Stimulated activated CD4-positive, alpha-beta T cell treated with anti-CD3 and anti-CD28 coated beads, TNF-alpha, amount 100 ng/mL, for 24 hours (primary cell): ENCODE data around the gene PRSS38.
"Not testable (repeated sequence)": the region's sequence is repeated elsewhere in the genome, so short reads cannot be mapped to it uniquely, and the experiment has no call there.

Source experiments
- DNase-seq, 3 experiments: peaks; one replicate each; pipeline ENCODE4 v3.0.0-alpha.2; 2020; ENCODE audit warnings: low read depth in 3 of 3

Gene PRSS38

GRCh38 chr1:227844320-227845146 lies 29.1 kb downstream of the PRSS38 start:
- DNase-seq = no peak

GRCh38 chr1:227845147-227845458 lies 29.6 kb downstream of the PRSS38 start:
- DNase-seq = no peak

GRCh38 chr1:227845519-227845918 lies 30.0 kb downstream of the PRSS38 start:
- no peak for DNase-seq

GRCh38 chr1:227846265-227846858 lies 30.9 kb downstream of the PRSS38 start:
- DNase-seq = no peak

- DNase-seq = not testable (repeated sequence)
Measured at GRCh38 chr1:227847046-227847445, 31.6 kb downstream of the PRSS38 start.

- no peak for DNase-seq
Measured at GRCh38 chr1:227848430-227848932, 33.0 kb downstream of the PRSS38 start.

- no peak for DNase-seq
Measured at GRCh38 chr1:227849251-227849650, 33.8 kb downstream of the PRSS38 start.

- no peak for DNase-seq
Measured at GRCh38 chr1:227854189-227854588, 38.7 kb downstream of the PRSS38 start.

GRCh38 chr1:227855687-227856086 lies 40.2 kb downstream of the PRSS38 start:
- no peak for DNase-seq

GRCh38 chr1:227856147-227856858 lies 40.8 kb downstream of the PRSS38 start:
- no peak for DNase-seq

GRCh38 chr1:227864882-227865281 lies 49.4 kb downstream of the PRSS38 start:
- DNase-seq = no peak

- no peak for DNase-seq
Measured at GRCh38 chr1:227869279-227869842, 53.9 kb downstream of the PRSS38 start.

- no peak for DNase-seq
Measured at GRCh38 chr1:227869851-227870305, 54.4 kb downstream of the PRSS38 start.

- DNase-seq = no peak
Measured at GRCh38 chr1:227870366-227870765, 54.9 kb downstream of the PRSS38 start.

GRCh38 chr1:227871892-227872291 lies 56.4 kb downstream of the PRSS38 start:
- not testable (repeated sequence) for DNase-seq

GRCh38 chr1:227877810-227878209 lies 62.3 kb downstream of the PRSS38 start:
- not testable (repeated sequence) for DNase-seq

GRCh38 chr1:227880342-227880924 lies 65.0 kb downstream of the PRSS38 start:
- DNase-seq = no peak

- DNase-seq = no peak
Measured at GRCh38 chr1:227883073-227883520, 67.6 kb downstream of the PRSS38 start.

- DNase-seq = no peak
Measured at GRCh38 chr1:227883641-227884301, 68.3 kb downstream of the PRSS38 start.

- DNase-seq = no peak
Measured at GRCh38 chr1:227884370-227885134, 69.1 kb downstream of the PRSS38 start.
